Keratinocyte (primary cell): ENCODE data around the gene OXCT1.

Experiments used
- CTCF ChIP-seq, 3 experiments: IDR thresholded peaks in 1 of 3; conservative IDR thresholded peaks in 1 of 3; optimal IDR thresholded peaks in 1 of 3; 2 replicates in 2 of 3; 3 replicates in 1 of 3; pipeline versions ENCODE3 to v1.5.1; 2011; ENCODE audit warnings: low read length in 3 of 3, mild to moderate bottlenecking in 3 of 3, moderate library complexity in 2 of 3, control low read depth in 1 of 3, inconsistent platforms in 1 of 3; ENCODE audit not compliant: insufficient read depth in 2 of 3; ENCODE audit errors: extremely low read depth in 1 of 3
- EZH2 ChIP-seq: IDR thresholded peaks from one replicate; pipeline ENCODE4 v1.6.1; 2012; ENCODE audit warnings: inconsistent platforms, mild to moderate bottlenecking, low read length, moderate library complexity

DNA sequence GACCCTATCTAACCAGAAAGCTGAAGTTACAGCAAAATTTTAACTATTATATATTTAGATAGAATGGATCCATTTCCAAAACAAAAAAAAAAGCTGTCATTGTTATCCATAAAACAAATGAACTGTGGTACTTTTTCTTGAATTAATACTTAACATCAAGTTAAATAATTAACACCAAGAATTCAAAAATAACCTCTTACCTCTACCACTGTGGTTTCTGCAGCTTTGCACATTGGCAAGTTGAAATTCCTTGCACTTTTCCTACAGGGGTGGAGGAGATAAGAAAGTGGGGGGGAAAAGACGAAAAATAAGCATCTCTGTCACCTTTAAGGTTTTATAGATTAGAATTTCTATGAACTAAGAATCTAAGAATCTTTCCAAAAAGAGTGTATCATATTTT is 30.0 kb downstream of the OXCT1 start:
- no peak for TF ChIP-seq CTCF (optimal IDR thresholded peaks at IDR 0.05 in 1 of 3, IDR thresholded peaks at IDR 0.05 in 1 of 3, conservative IDR thresholded peaks at IDR 0.05 in 1 of 3; ENCODE audit: extremely low read depth in 1 of 3, insufficient read depth in 2 of 3, low read length in 3 of 3)
- no peak for TF ChIP-seq EZH2
